Measurements from ENCODE around the gene FOXD1. TPM values are rescaled to one million over a fixed set of nuclear protein-coding genes. Genes with fewer than 3 reads are reported as not detected.
A peak's percentile ranks its signal among the peaks of the same experiment; 100 is the strongest.

The FOXD1 gene
- total and polyA plus RNA-seq, 9 of the 15 experiments (the other 6 are each of a cell fraction or from before 2014, with no cell fraction given) = 0.03 to 0.40 (median 0.10) TPM; not detected in 4

GRCh38 chr5:73496984-73497457 lies 48.4 kb upstream of the FOXD1 start (continued):
- TF ChIP-seq ATF3 (IDR thresholded peaks at IDR 0.05) = no peak; the same call in 1 of the 2 replicates
- TF ChIP-seq ATF3 (CRISPR knock-in tag; conservative IDR thresholded peaks at IDR 0.05) = no peak
- TF ChIP-seq YY1 (IDR thresholded peaks at IDR 0.05; ENCODE audit: borderline replicate concordance in 1 of 3, control insufficient read depth in 1 of 3, extremely low read depth in 1 of 3, insufficient read depth in 3 of 3, insufficient read length in 1 of 3, insufficient replicate concordance in 2 of 3, low read depth in 1 of 3, low read length in 2 of 3) = peak in 2 of 3 experiments; percentile 55 to 80
- no peak for TF ChIP-seq ZBTB7A (IDR thresholded peaks at IDR 0.05; ENCODE audit: borderline replicate concordance, control insufficient read depth, low read depth, low read length)
- TF ChIP-seq HDAC8 (tag; IDR thresholded peaks at IDR 0.05) = no peak
- TF ChIP-seq ZNF57 (CRISPR knock-in tag; IDR thresholded peaks at IDR 0.05) = no peak
- no peak for TF ChIP-seq ZNF830 (CRISPR knock-in tag; IDR thresholded peaks at IDR 0.05)
- TF ChIP-seq NFE2L1 (tag; IDR thresholded peaks at IDR 0.05; ENCODE audit: borderline replicate concordance, low read depth) = no peak
- TF ChIP-seq PHF21A (IDR thresholded peaks at IDR 0.05; ENCODE audit: borderline replicate concordance, low read depth) = 0 out of 2 replicates have a peak, but pooled peaks have one; percentile 44
- TF ChIP-seq ZBTB43 (CRISPR knock-in tag; IDR thresholded peaks at IDR 0.05) = no peak
- no peak for TF ChIP-seq NFXL1 (CRISPR knock-in tag; IDR thresholded peaks at IDR 0.05)
- TF ChIP-seq SNRNP70 (optimal IDR thresholded peaks at IDR 0.05; ENCODE audit: low read depth, low read length) = no peak
- TF ChIP-seq ARID4B (CRISPR knock-in tag; IDR thresholded peaks at IDR 0.05) = no peak
- peak in 1 of 2 experiments; percentile 47; a peak in 1 of 4 replicates for TF ChIP-seq MLLT1 (IDR thresholded peaks at IDR 0.05)
- no peak for TF ChIP-seq SIN3B (IDR thresholded peaks at IDR 0.05; ENCODE audit: low read depth)
- no peak for TF ChIP-seq ZNF583 (CRISPR knock-in tag; IDR thresholded peaks at IDR 0.05)
- TF ChIP-seq ZNF232 (CRISPR knock-in tag; IDR thresholded peaks at IDR 0.05) = no peak
- no peak for TF ChIP-seq ERF (CRISPR knock-in tag; IDR thresholded peaks at IDR 0.05)
- no peak for TF ChIP-seq LCOR (CRISPR knock-in tag; IDR thresholded peaks at IDR 0.05)
- no peak for TF ChIP-seq MYNN (IDR thresholded peaks at IDR 0.05)
- no peak for TF ChIP-seq MYNN (CRISPR knock-in tag; IDR thresholded peaks at IDR 0.05)
- TF ChIP-seq ZNF212 (CRISPR knock-in tag; IDR thresholded peaks at IDR 0.05) = no peak

Measured in K562 (cell line).